IMR-90 (cell line): ENCODE measurements around the gene ADD1. TPM values are rescaled to one million over a fixed set of nuclear protein-coding genes. Genes with fewer than 3 reads are reported as not detected.

Source experiments
- ATAC-seq: fragments of 200-7000 bp; cut with Tn5 transposase; 2 replicates; pipeline ENCODE4 v1.9.1; 2020; ENCODE audit warnings: low read depth, mild to moderate bottlenecking, moderate library complexity
- BruUV-seq: library from RNA; stranded (reverse); fragments of 400-500 nt; replicated peaks from 2 replicates; lab custom pipeline; 2021; lab: Mats Ljungman, UMichigan
- CTCF ChIA-PET: fragments of 300-600 bp; formaldehyde crosslinking; extraction: SDS; loops from one replicate; lab custom pipeline; 2021; ENCODE audit warnings: antibody characterized with exemption; lab: Yijun Ruan, JAX
- POLR2A ChIA-PET: fragments of 300-600 bp; sonication (Branson Sonifier 250); formaldehyde crosslinking; loops from one replicate; lab custom pipeline; 2022; ENCODE audit warnings: antibody characterized with exemption; ENCODE audit not compliant: unreplicated experiment; lab: Charles Lee
- DNase-seq: peaks from one replicate; pipeline ENCODE4 v3.0.0; 2013
- H2AFZ ChIP-seq: replicated peaks from 2 replicates; pipeline ENCODE3; 2013; ENCODE audit warnings: low read length, mild to moderate bottlenecking; ENCODE audit not compliant: poor library complexity
- H2AK5ac ChIP-seq: 2 replicates; pipeline ENCODE4 v1.6.1; 2013; ENCODE audit warnings: low read depth, low read length, inconsistent platforms
- H2AK9ac ChIP-seq: replicated peaks from 2 replicates; pipeline ENCODE3; 2013; ENCODE audit warnings: mild to moderate bottlenecking, low read depth, low read length, moderate library complexity; ENCODE audit not compliant: poor library complexity
- H2BK120ac ChIP-seq: 2 replicates; pipeline ENCODE4 v1.6.1; 2013; ENCODE audit warnings: low read depth, low read length, inconsistent platforms
- H2BK15ac ChIP-seq: 3 replicates; pipeline ENCODE4 v1.6.1; 2013; ENCODE audit warnings: low read depth, low read length, inconsistent platforms
- H2BK20ac ChIP-seq: 2 replicates; pipeline ENCODE4 v1.6.1; 2013; ENCODE audit warnings: low read depth, mild to moderate bottlenecking, inconsistent platforms, low read length, moderate library complexity
- H2BK5ac ChIP-seq: 2 replicates; pipeline ENCODE4 v1.6.1; 2013; ENCODE audit warnings: mild to moderate bottlenecking, low read depth, low read length, inconsistent platforms; ENCODE audit not compliant: poor library complexity, severe bottlenecking
- H3K14ac ChIP-seq: replicated peaks from 2 replicates; pipeline ENCODE4 v1.6.1; 2013; ENCODE audit warnings: low read depth, low read length, inconsistent platforms
- H3K18ac ChIP-seq: 2 replicates; pipeline ENCODE4 v1.6.1; 2013; ENCODE audit warnings: low read depth, low read length, control low read depth
- H3K23ac ChIP-seq: 2 replicates; pipeline ENCODE4 v1.6.1; 2013; ENCODE audit warnings: low read depth, low read length, inconsistent platforms
- H3K27ac ChIP-seq: 2 replicates; pipeline ENCODE4 v1.5.1; 2013; ENCODE audit warnings: mild to moderate bottlenecking, control low read depth, low read length; ENCODE audit not compliant: insufficient read depth
- H3K27me3 ChIP-seq: 2 replicates; pipeline ENCODE4 v1.6.1; 2013; ENCODE audit warnings: low read length; ENCODE audit not compliant: control insufficient read depth, insufficient read depth
- H3K36me3 ChIP-seq: 2 replicates; pipeline ENCODE4 v1.6.1; 2013; ENCODE audit warnings: low read length, mixed read lengths; ENCODE audit not compliant: control insufficient read depth, insufficient read depth
- H3K4ac ChIP-seq: 2 replicates; pipeline ENCODE4 v1.6.1; 2013; ENCODE audit warnings: low read depth, low read length, inconsistent platforms
- H3K4me1 ChIP-seq: 2 replicates; pipeline ENCODE4 v1.6.1; 2013; ENCODE audit warnings: low read length, mixed read lengths; ENCODE audit not compliant: control insufficient read depth, insufficient read depth
- H3K4me2 ChIP-seq: 2 replicates; pipeline ENCODE4 v1.6.1; 2013; ENCODE audit warnings: low read depth, mild to moderate bottlenecking, control low read depth, low read length, moderate library complexity
- H3K4me3 ChIP-seq: 2 replicates; pipeline ENCODE4 v1.5.1; 2013; ENCODE audit warnings: low read depth, mild to moderate bottlenecking, control low read depth, low read length, moderate library complexity; ENCODE audit not compliant: insufficient read depth
- H3K56ac ChIP-seq: 2 replicates; pipeline ENCODE4 v1.6.1; 2013; ENCODE audit warnings: low read length, inconsistent platforms; ENCODE audit not compliant: insufficient read depth; ENCODE audit errors: extremely low read depth
- H3K79me1 ChIP-seq, 2 experiments: 2 replicates each; pipeline ENCODE4 v1.6.1; 2013; ENCODE audit warnings: low read length in 2 of 2, inconsistent platforms in 1 of 2, low read depth in 1 of 2
- H3K9ac ChIP-seq: 2 replicates; pipeline ENCODE4 v1.6.1; 2013; ENCODE audit warnings: low read depth, low read length, control low read depth
- H3K9me1 ChIP-seq: 2 replicates; pipeline ENCODE4 v1.6.1; 2013; ENCODE audit warnings: low read length, inconsistent platforms; ENCODE audit not compliant: insufficient read depth
- H3K9me3 ChIP-seq: 2 replicates; pipeline ENCODE4 v1.6.1; 2013; ENCODE audit warnings: low read length; ENCODE audit not compliant: control insufficient read depth, insufficient read depth
- H4K20me1 ChIP-seq: 2 replicates; pipeline ENCODE4 v1.6.1; 2013; ENCODE audit warnings: low read length, inconsistent platforms; ENCODE audit not compliant: insufficient read depth
- H4K5ac ChIP-seq: 2 replicates; pipeline ENCODE4 v1.6.1; 2013; ENCODE audit warnings: mild to moderate bottlenecking, low read depth, low read length, control low read depth
- H4K8ac ChIP-seq, 2 experiments: 2 replicates each; pipeline ENCODE4 v1.6.1; 2013; ENCODE audit warnings: low read depth in 2 of 2, low read length in 2 of 2, control low read depth in 1 of 2, inconsistent platforms in 1 of 2
- H4K91ac ChIP-seq: 2 replicates; pipeline ENCODE4 v1.6.1; 2013; ENCODE audit warnings: low read depth, low read length, inconsistent platforms; ENCODE audit not compliant: insufficient read depth
- CEBPB ChIP-seq: IDR thresholded peaks from 2 replicates; pipeline ENCODE4 v1.6.1; 2012; ENCODE audit warnings: low read depth, low read length, improper control_type of control experiment
- MAZ ChIP-seq: IDR thresholded peaks from 2 replicates; pipeline ENCODE4 v1.6.1; 2012; ENCODE audit warnings: low read depth, mild to moderate bottlenecking, low read length, improper control_type of control experiment, moderate library complexity, borderline replicate concordance
- RCOR1 ChIP-seq: IDR thresholded peaks from 2 replicates; pipeline ENCODE4 v1.6.1; 2012; ENCODE audit warnings: mild to moderate bottlenecking, low read length, improper control_type of control experiment; ENCODE audit not compliant: insufficient replicate concordance
- SMC3 ChIP-seq: fragments of 150-350 bp; IDR thresholded peaks from 2 replicates; pipeline ENCODE4 v1.6.1; 2016; ENCODE audit warnings: low read depth, mild to moderate bottlenecking, antibody characterized with exemption, low read length, moderate library complexity
- WGBS, 2 experiments: methylation state at CpG; one replicate each; pipeline versions ENCODE4 v1.1.5 to v1.1.7; 2013; ENCODE audit warnings: missing lambda C conversion rate in 2 of 2; ENCODE audit not compliant: insufficient read length in 1 of 2; ENCODE audit errors: extremely low coverage in 2 of 2; 5-methylcytosine and 5-hydroxymethylcytosine counted together
- dilution Hi-C: fragments of 300-500 bp; cut with HindIII; formaldehyde crosslinking; loops from one replicate; pipeline ENCODE4 v1.14.3; 2018; ENCODE audit warnings: low sequenced_read_pairs; ENCODE audit not compliant: unreplicated experiment
- in situ Hi-C: fragments of 300-500 bp; cut with MboI; formaldehyde crosslinking; loops from 3 replicates; pipeline ENCODE4 v1.14.3; 2019; ENCODE audit warnings: low sequenced_read_pairs, inconsistent platforms, mixed read lengths
- intact Hi-C: fragments of 100-400 bp; cut with micrococcal nuclease; formaldehyde crosslinking; loops from 2 replicates; pipeline ENCODE4 v1.10.0; 2022
- polyA plus RNA-seq, 3 experiments: library from polyadenylated mRNA; depleted of rRNA; stranded (reverse); fragments of >200 nt; gene quantifications; 2 replicates each; pipeline ENCODE4 v1.2.3, GENCODE V29; 2012; ENCODE audit warnings: low replicate concordance in 1 of 3
- total RNA-seq: library from RNA; depleted of rRNA; stranded (reverse); fragments of >200 nt; gene quantifications from 2 replicates; pipeline ENCODE4 v1.2.3, GENCODE V29; 2012

ADD1 gene
- total and polyA plus RNA-seq, 2 of the 4 experiments (the other 2 are of a cell fraction): 122 to 215 TPM

GRCh38 chr4:2812612-2813354, 30.9 kb upstream of the ADD1 start:
- H3K23ac ChIP-seq: peak overlapping the region; percentile 45; the same call in 1 of the 2 replicates
- H3K36me3 ChIP-seq: no peaks in the 10 kb centered on the region; the same call in 1 of the 2 replicates
- peaks cover 12 to 60% of the 10 kb centered on the region in 2 experiments for H3K79me1 ChIP-seq
- H3K56ac ChIP-seq: no peak overlapping the region
- no peak overlapping the region for H3K4me3 ChIP-seq
- no peak for DNase-seq
- H4K8ac ChIP-seq: peak overlapping the region; percentile 93 to 96; a peak in 3 of 4 replicates
- ChIA-PET CTCF (no interaction called here), POLR2A (no interaction called here)
- peak overlapping the region; percentile 61 for H3K4me2 ChIP-seq
- H4K5ac ChIP-seq: peak overlapping the region; percentile 73
- H4K91ac ChIP-seq: peak overlapping the region; percentile 88
- H2AK9ac ChIP-seq: peak overlapping the region; percentile 98
- BruUV-seq: no TSS peak
- dilution Hi-C loops: no loop called here
- no peak overlapping the region; the same call in 1 of the 2 replicates for H2BK120ac ChIP-seq
- no peak overlapping the region; the same call in 1 of the 2 replicates for H3K18ac ChIP-seq
- 58% methylated on average over 4 of the region's 20 CpGs; no CpG with 5 or more reads in 1 of the 2 experiments for WGBS, 2 experiments
- no peak overlapping the region for H2BK5ac ChIP-seq
- H2BK20ac ChIP-seq: no peak overlapping the region
- peak overlapping the region; percentile 66 for H3K27ac ChIP-seq
- 0 out of 2 replicates have a peak overlapping the region, but pooled peaks have one; percentile 72 for H3K14ac ChIP-seq
- H3K4ac ChIP-seq: peak overlapping the region; percentile 79
- peaks cover 16% of the 10 kb centered on the region; the same call in 1 of the 2 replicates for H3K9me1 ChIP-seq
- H2AFZ ChIP-seq: peak overlapping the region; percentile 97
- H4K20me1 ChIP-seq: 0 out of 2 replicates have a peak, but pooled peaks cover 4% of the 10 kb centered on the region
- peaks cover 22% of the 10 kb centered on the region for H3K4me1 ChIP-seq
- ATAC-seq: peak; percentile 18; the same call in 1 of the 2 replicates
- no peaks in the 10 kb centered on the region for H3K27me3 ChIP-seq
- peak overlapping the region; percentile 98 for H2AK5ac ChIP-seq
- in situ Hi-C loops: no loop called here
- no peaks in the 10 kb centered on the region for H3K9me3 ChIP-seq
- TF ChIP-seq CEBPB: no peak
- TF ChIP-seq SMC3: no peak
- TF ChIP-seq RCOR1: no peak
- no peak for TF ChIP-seq MAZ
- H3K9ac ChIP-seq: no peak overlapping the region
- intact Hi-C loops: no loop called here
- no peak overlapping the region for H2BK15ac ChIP-seq
